PC-3 (cell line): ENCODE data around the gene PIGW. TPM values are rescaled to one million over a fixed set of nuclear protein-coding genes. Genes with fewer than 3 reads are reported as not detected.

Source experiments
- ATAC-seq: fragments of 200-7000 bp; cut with Tn5 transposase; 2 replicates; pipeline ENCODE4 v1.9.1; 2020; ENCODE audit warnings: mild to moderate bottlenecking, moderate library complexity
- BruUV-seq: library from RNA; stranded (reverse); fragments of 400-500 nt; replicated peaks from 2 replicates; lab custom pipeline; 2021; lab: Mats Ljungman, UMichigan
- CTCF ChIA-PET: fragments of 300-600 bp; sonication (Branson Sonifier 250); formaldehyde crosslinking; loops from one replicate; lab custom pipeline; 2022; ENCODE audit warnings: antibody characterized with exemption; lab: Charles Lee
- POLR2A ChIA-PET: fragments of 300-600 bp; sonication (Branson Sonifier 250); formaldehyde crosslinking; loops from one replicate; lab custom pipeline; 2022; ENCODE audit warnings: antibody characterized with exemption; ENCODE audit not compliant: unreplicated experiment; lab: Charles Lee
- DNase-seq: peaks from one replicate; pipeline ENCODE4 v3.0.0-alpha.2; 2015
- H2AFZ ChIP-seq: fragments of 300-600 bp; sonication (generic); 2 replicates; pipeline ENCODE4 v1.6.0; 2016; ENCODE audit warnings: antibody characterized with exemption, low read length
- H3F3A ChIP-seq: fragments of 300-600 bp; sonication (generic); one replicate; pipeline ENCODE4 v1.6.0; 2017; ENCODE audit warnings: antibody characterized with exemption, low read length, control low read depth, mild to moderate bottlenecking; ENCODE audit not compliant: unreplicated experiment
- H3K27ac ChIP-seq: fragments of 300-600 bp; sonication (generic); 2 replicates; pipeline ENCODE4 v1.5.1; 2016; ENCODE audit warnings: mild to moderate bottlenecking, low read length
- H3K27me3 ChIP-seq: fragments of 300-600 bp; sonication (generic); 2 replicates; pipeline ENCODE4 v1.6.1; 2016; ENCODE audit warnings: low read length, mixed read lengths
- H3K36me3 ChIP-seq: fragments of 300-600 bp; sonication (generic); 2 replicates; pipeline ENCODE4 v1.6.1; 2016; ENCODE audit warnings: low read depth, mixed run types, low read length, mixed read lengths
- H3K4me1 ChIP-seq: fragments of 300-600 bp; sonication (generic); 2 replicates; pipeline ENCODE4 v1.5.1; 2016; ENCODE audit warnings: low read length; ENCODE audit not compliant: insufficient read depth
- H3K4me2 ChIP-seq: fragments of 300-600 bp; sonication (generic); 2 replicates; pipeline ENCODE4 v1.6.0; 2016; ENCODE audit warnings: low read length
- H3K4me3 ChIP-seq: fragments of 300-600 bp; sonication (generic); 2 replicates; pipeline ENCODE4 v1.5.1; 2016; ENCODE audit warnings: mild to moderate bottlenecking, low read length, mixed read lengths
- H3K79me2 ChIP-seq: fragments of 300-600 bp; sonication (generic); 2 replicates; pipeline ENCODE4 v1.6.1; 2017; ENCODE audit warnings: low read length, mixed read lengths
- H3K9ac ChIP-seq: fragments of 300-600 bp; sonication (generic); 2 replicates; pipeline ENCODE4 v1.6.0; 2016; ENCODE audit warnings: mild to moderate bottlenecking, low read length
- H3K9me2 ChIP-seq: fragments of 300-600 bp; sonication (generic); replicated peaks from 2 replicates; pipeline ENCODE4 v1.6.1; 2016; ENCODE audit warnings: mixed run types, low read length, mixed read lengths
- H3K9me3 ChIP-seq: fragments of 300-600 bp; sonication (generic); 2 replicates; pipeline ENCODE4 v1.6.1; 2016; ENCODE audit warnings: low read length, mixed read lengths
- H4K20me1 ChIP-seq: fragments of 300-600 bp; sonication (generic); 2 replicates; pipeline ENCODE4 v1.6.1; 2016; ENCODE audit warnings: low read length, mixed read lengths
- EZH2 ChIP-seq: fragments of 300-600 bp; sonication (generic); IDR thresholded peaks from one replicate; pipeline ENCODE4 v1.6.1; 2017; ENCODE audit warnings: antibody characterized with exemption, mild to moderate bottlenecking, low read length; ENCODE audit not compliant: unreplicated experiment
- EZH2phosphoT487 ChIP-seq: fragments of 300-600 bp; sonication (generic); IDR thresholded peaks from 2 replicates; pipeline ENCODE4 v1.6.1; 2018; ENCODE audit warnings: mild to moderate bottlenecking, antibody characterized with exemption, low read length, borderline replicate concordance
- intact Hi-C: fragments of 100-400 bp; cut with micrococcal nuclease; formaldehyde crosslinking; loops from 2 replicates; pipeline ENCODE4 v1.9.0; 2023
- total RNA-seq: library from RNA; depleted of rRNA; stranded (reverse); fragments of >200 nt; gene quantifications from 2 replicates; pipeline ENCODE4 v1.2.3, GENCODE V29; 2014
- TF ChIP-seq, protein P1 (sequence below): fragments of 300-600 bp; sonication (generic); conservative IDR thresholded peaks from 2 replicates; pipeline ENCODE4 v1.5.1; 2017; ENCODE audit warnings: antibody characterized with exemption, low read depth, mild to moderate bottlenecking, low read length

PIGW gene
- total RNA-seq, 1 experiment from 2014 or later = 8.0 TPM

DNA sequence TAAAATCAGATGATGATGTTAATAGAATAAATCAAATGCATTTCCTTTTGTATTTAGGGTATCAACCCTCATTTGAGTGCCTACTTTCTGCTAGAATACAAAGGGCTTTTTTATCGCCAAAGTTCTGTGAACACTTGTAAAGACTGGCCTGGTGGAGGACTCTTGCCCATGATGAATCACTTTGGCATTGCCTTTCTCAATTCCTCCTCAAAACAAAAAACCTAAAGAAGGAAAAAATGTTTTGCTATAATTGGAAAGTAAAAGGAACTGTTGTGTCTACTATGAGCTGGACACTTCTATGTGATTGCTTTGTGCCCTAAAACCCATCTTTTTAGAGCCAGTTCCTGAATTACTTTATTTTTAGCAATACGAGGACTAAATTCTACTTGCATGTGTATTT lies 43.9 kb downstream of the PIGW start:
- no peak overlapping the region for H2AFZ ChIP-seq
- intact Hi-C loops = no loop called here

DNA sequence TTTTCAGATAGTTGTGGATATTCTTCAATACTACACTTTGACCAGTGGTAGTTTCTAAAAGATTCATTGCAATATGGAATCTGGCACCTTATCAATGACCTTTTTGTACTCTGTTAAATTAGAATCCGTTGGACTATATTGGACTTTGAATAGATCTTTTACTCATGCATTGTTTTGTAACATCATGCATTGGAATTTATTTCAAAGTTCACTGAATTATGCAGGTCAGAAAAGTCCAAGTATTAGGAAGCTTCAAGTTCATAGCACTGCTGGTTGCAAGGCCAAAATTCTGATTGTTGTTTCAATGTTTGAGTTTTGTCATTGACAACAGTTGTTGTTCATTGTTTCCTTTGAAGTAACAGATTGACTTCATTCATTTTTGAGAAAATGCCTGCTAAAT lies 49.0 kb downstream of the PIGW start:
- Histone ChIP-seq H3K4me3 (no peak overlapping the region), H3K9ac (no peak overlapping the region), H3K4me2 (no peak overlapping the region), H3K36me3 (peaks cover 27% of the 10 kb centered on the region), H3K27ac (no peak overlapping the region), H3F3A (no peaks in the 10 kb centered on the region), H4K20me1 (no peaks in the 10 kb centered on the region), H3K4me1 (no peaks in the 10 kb centered on the region), H3K27me3 (no peaks in the 10 kb centered on the region), H3K9me2 (no peaks in the 10 kb centered on the region), H3K79me2 (no peaks in the 10 kb centered on the region), H2AFZ (no peak overlapping the region), H3K9me3 (no peaks in the 10 kb centered on the region)
- CTCF ChIA-PET = no interaction called here
- POLR2A ChIA-PET = no interaction called here
- DNase-seq = no peak
- ATAC-seq = no peak
- BruUV-seq = no TSS peak
- intact Hi-C loops = no loop called here
- TF ChIP-seq EZH2phosphoT487 = no peak
- TF ChIP-seq, protein P1, sequence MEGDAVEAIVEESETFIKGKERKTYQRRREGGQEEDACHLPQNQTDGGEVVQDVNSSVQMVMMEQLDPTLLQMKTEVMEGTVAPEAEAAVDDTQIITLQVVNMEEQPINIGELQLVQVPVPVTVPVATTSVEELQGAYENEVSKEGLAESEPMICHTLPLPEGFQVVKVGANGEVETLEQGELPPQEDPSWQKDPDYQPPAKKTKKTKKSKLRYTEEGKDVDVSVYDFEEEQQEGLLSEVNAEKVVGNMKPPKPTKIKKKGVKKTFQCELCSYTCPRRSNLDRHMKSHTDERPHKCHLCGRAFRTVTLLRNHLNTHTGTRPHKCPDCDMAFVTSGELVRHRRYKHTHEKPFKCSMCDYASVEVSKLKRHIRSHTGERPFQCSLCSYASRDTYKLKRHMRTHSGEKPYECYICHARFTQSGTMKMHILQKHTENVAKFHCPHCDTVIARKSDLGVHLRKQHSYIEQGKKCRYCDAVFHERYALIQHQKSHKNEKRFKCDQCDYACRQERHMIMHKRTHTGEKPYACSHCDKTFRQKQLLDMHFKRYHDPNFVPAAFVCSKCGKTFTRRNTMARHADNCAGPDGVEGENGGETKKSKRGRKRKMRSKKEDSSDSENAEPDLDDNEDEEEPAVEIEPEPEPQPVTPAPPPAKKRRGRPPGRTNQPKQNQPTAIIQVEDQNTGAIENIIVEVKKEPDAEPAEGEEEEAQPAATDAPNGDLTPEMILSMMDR = no peak
- TF ChIP-seq EZH2 = no peak

More for the DNA sequence above, 43.9 kb downstream of the PIGW start:
- Histone ChIP-seq H3K9me2 (no peaks in the 10 kb centered on the region), H3K9ac (no peak overlapping the region), H3K4me1 (no peaks in the 10 kb centered on the region), H3K27me3 (no peaks in the 10 kb centered on the region), H3K36me3 (peaks cover 21% of the 10 kb centered on the region), H3F3A (no peaks in the 10 kb centered on the region), H4K20me1 (no peaks in the 10 kb centered on the region; the same call in 1 of the 2 replicates), H3K79me2 (0 out of 2 replicates have a peak, but pooled peaks cover 4% of the 10 kb centered on the region), H3K9me3 (no peaks in the 10 kb centered on the region), H3K4me2 (no peak overlapping the region), H3K4me3 (no peak overlapping the region), H3K27ac (no peak overlapping the region)
- CTCF ChIA-PET = no interaction called here
- POLR2A ChIA-PET = no interaction called here
- DNase-seq (no peak), ATAC-seq (no peak)
- TF ChIP-seq EZH2phosphoT487 = no peak
- no peak for TF ChIP-seq EZH2
- TF ChIP-seq, protein P1 = no peak
- BruUV-seq = no TSS peak

DNA sequence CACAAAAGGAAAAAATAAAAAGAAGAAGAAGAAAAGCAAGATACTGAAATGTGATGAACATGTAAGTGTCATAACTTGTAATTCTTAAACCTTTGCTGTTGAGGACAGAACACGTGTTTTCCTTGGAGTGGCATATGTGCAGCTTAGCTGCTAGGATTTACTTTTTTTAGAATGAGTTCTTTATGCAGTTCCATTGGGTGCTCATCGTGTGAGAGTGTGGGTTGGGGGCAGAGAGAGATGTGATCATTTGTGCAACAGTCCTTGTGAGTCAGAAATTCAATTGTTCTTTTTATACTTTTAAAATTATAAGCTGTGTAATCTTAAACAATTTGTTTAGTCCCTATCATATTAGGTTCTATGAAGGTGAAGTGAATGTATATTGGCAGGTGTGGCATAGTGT lies 51.4 kb downstream of the PIGW start:
- ATAC-seq (no peak), DNase-seq (no peak)
- H3K27me3 ChIP-seq = no peaks in the 10 kb centered on the region
- H3K36me3 ChIP-seq = peaks cover 20% of the 10 kb centered on the region
- ChIA-PET POLR2A (no interaction called here), CTCF (no interaction called here)
- H3K4me2 ChIP-seq = no peak overlapping the region
- H2AFZ ChIP-seq = no peak overlapping the region
- no peak overlapping the region for H3K4me3 ChIP-seq
- no peaks in the 10 kb centered on the region for H4K20me1 ChIP-seq
- H3F3A ChIP-seq = no peaks in the 10 kb centered on the region
- no peaks in the 10 kb centered on the region for H3K9me2 ChIP-seq
- no peaks in the 10 kb centered on the region for H3K4me1 ChIP-seq
- TF ChIP-seq, protein P1 = no peak
- TF ChIP-seq EZH2phosphoT487 = no peak
- TF ChIP-seq EZH2 = no peak
- BruUV-seq = no TSS peak
- H3K27ac ChIP-seq = no peak overlapping the region
- intact Hi-C loops = no loop called here
- no peak overlapping the region for H3K9ac ChIP-seq
- no peaks in the 10 kb centered on the region for H3K79me2 ChIP-seq
- H3K9me3 ChIP-seq = no peaks in the 10 kb centered on the region
